GM19240 (cell line): ENCODE measurements around the gene CCDC186.

ENCODE experiments used
- DNase-seq: peaks from one replicate; pipeline ENCODE4 v3.0.0; 2011; ENCODE audit warnings: low spot score; ENCODE audit not compliant: insufficient read length

Gene CCDC186

DNA sequence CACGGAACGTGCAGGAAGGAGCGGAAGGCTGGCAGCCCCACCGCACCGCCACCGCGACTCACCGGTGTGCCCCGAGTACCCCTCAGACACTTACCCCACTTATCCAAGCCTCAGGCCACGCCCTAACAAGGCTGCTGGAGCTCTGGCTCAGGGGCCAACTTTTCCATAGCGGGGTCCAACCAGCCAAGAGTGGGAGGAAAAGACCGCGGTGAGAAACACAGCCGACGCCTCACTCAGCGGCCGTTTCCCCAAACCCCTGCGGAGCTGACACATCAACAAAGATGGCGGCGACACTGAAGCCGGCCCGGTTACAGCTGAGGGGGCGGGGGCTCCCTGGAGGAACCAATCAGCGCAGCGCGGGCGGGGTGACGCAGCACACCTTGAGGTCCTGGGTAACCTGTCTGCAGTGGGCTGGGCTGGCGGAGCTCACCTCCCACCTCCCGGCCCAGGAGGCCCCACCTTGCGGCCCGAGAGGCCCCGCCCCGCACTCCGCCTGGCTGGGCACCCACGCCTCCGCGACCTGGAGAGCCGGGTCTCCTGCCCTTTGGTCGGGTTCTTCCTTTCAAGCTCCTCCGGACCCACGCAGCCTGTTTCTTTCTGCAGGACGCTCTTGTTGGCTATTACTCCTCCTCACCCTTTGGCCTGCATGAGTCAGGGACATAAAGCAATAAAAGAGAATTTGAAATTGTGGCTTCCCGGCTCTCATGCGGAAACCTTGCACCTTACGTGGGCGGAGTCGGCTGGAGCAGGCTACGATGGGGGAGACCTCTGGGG lies at the start of gene CCDC186:
Gene CCDC186, minus strand, starts transcription at position 283 of the 774 bp plus-strand sequence. CDS start 10,935 bp downstream, outside the sequence.
- peak; percentile 87 for DNase-seq

DNA sequence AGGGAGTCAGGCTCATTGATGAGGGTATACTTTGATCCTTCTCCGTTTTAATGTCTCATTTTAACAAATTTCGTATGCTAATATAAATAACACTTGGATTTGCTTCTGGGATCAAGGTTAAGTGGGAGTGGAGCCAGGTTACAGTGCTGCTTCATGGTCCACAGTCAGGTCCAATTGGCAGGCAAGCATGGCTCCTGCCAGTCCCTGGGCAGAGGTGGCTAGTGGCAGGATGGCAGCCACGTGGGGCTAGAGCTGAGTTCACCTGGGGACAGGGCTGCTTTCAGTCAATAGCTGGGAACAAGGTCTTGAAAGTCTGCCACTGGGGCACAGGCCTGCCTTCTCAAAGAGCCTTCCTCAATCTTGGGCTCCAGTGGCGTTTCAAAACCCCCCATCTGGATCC lies 49.1 kb upstream of the CCDC186 start:
- DNase-seq: no peak

GRCh38 chr10:114221235-114221634 lies 47.2 kb upstream of the CCDC186 start:
- DNase-seq: no peak

- no peak for DNase-seq
Observed at GRCh38 chr10:114220281-114220680, 46.3 kb upstream of the CCDC186 start.

DNA sequence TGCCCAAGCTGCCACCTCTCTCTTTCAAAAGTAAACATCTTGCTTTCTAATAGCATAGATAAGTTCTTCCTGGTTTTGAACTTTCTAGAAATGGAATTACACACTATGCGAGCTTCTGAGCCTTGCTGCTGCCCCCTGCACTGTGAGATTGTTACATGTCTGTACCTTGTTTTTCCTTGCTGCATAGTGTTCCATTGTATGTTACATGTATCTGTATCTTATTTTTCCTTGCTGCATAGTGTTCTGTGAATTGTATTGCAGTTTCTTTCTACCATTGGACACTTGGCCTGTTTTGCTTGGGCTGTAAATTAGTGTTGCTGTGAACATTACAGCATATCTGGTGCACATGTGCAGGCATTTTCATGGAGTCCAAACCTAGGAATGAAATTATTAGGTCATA lies 41.0 kb upstream of the CCDC186 start:
- DNase-seq: no peak

DNA sequence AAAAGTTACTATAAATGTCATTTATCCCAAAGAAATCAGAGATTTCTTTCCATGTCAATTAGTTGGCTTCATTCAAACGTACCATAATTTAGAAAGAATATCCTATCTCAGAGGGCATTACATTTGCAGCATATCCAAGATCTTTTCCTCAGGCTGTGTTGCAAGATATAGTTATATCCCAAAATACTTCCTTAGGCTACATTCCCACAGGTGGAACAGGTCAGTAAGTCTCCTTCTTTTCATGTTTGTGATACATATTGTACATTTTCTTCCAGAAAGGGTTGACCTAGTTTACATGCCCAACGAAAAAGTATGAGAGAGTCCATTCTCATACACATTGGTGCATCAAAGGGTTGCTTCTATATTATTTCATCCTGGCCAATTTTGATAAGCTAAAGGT lies 38.1 kb upstream of the CCDC186 start:
- no peak for DNase-seq

GRCh38 chr10:114208351-114208750 lies 34.3 kb upstream of the CCDC186 start:
- no peak for DNase-seq

DNA sequence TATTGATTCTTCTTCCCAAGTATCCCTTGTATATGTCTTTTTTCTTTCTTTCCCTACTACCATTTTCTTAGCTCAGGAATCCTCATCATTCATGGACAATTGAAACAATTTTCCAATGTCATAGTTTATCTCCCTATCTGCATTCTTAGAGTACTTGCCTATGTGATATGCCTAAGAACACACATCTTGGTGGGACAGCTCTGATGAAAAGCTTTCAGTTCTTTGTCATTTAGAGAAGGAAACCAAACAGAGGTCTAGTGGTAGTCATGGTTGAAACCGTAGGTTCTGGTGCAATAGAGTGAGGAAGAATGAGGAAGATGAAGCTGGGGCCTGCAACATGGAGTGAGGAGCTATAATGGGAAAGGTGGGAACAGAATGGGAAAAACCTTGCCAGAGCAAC lies 33.3 kb upstream of the CCDC186 start:
- DNase-seq: no peak

DNA sequence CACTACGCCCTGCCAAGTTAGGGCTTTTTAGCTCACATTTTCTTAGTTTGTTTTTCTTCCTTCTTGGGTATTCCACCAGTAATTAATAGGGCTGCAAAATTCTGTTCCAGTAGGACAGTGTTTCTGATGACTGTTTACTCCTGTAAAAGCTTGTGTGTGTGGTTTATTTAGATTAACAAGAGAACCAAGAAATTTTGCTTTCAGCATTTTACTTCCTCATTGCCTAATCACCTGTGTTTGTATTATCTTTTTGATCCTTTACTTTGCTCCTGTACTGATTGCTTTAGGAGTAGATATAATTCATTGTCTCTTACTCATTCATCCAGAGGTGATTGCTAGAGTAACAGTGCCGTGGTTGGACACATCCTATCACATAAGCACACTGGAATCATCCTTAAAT lies 32.9 kb upstream of the CCDC186 start:
- DNase-seq: no peak

GRCh38 chr10:114202812-114203211 lies 28.8 kb upstream of the CCDC186 start:
- no peak for DNase-seq

DNA sequence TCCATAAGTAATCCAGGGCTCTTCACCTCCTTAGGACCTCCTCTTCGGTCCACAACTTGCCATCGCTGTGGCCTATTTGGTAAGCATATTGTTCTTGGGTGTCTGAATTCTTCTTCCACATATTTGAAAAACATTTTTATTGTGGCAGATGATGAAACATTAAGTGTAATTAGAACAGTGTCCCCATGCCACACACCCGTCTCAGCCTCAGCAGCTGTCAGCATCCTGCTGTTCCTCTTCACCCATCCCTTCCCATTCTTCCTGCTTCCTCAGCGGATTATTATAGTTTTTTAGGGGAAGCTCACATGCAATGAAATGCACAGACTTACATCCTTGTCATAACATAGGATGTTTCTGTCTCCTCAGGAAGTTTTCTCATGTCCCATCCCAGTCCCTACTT lies 25.2 kb upstream of the CCDC186 start:
- DNase-seq: no peak

DNA sequence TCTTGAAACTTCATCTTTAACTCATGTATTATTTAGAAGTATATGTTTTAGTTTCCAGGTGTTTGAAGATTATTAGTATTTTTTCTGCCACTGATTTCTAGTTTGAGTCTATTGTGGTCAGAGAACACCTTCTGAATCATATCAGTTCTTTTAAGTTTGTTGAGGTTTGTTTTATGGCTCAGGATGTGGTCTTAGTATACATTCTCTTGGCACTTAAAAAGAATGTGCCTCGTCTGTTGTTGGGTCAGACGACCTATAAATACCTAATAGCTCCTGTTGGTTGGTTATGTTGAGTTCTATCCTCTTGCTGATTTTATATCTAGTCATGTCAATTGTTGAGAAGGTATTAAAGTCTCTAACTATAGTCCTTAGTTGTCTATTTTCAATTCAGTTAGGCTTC lies 21.1 kb upstream of the CCDC186 start:
- no peak for DNase-seq

GRCh38 chr10:114189700-114190099 lies 15.7 kb upstream of the CCDC186 start:
- no peak for DNase-seq

- no peak for DNase-seq
Observed at GRCh38 chr10:114188900-114189299, 14.9 kb upstream of the CCDC186 start.

- DNase-seq: no peak
Observed at GRCh38 chr10:114188001-114188400, 14.0 kb upstream of the CCDC186 start.

DNA sequence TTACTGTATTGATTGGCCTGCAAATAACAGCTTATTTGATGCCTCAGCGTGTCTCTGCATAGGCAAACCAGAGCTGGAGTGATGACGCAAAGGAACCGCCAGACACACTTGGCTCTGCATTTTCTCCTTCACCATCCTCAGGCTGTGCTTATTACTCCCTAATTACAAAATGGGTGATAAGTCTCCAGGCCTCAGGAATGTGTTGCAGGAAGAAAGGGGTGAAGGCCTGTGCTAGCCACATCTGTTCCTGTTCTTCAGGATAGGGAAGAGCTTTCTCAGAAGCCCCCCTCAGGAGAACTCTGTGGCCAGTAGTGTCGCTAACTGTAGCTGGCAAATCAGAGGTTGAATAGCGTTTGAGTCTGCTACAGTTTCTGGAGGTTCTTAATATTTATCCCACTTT lies 10.3 kb upstream of the CCDC186 start:
- DNase-seq: no peak

DNA sequence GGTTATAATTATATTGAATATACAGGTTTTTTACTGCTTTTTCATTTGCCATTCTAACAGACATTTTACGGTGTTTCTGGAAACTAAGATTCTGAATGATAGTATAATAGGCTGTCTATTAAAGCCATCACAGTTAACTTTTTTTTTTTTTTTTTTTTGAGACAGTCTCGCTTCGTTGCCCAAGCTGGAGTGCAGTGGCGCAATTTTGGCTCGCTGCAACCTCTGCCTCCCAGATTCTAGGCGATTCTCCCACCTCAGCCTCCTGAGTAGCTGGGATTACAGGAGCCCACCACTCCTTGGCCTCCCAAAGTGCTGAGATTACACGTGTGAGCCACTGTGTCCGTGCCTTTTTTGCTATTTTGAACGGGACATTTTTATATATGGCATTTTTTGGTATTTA lies 9.6 kb upstream of the CCDC186 start:
- DNase-seq: no peak

DNA sequence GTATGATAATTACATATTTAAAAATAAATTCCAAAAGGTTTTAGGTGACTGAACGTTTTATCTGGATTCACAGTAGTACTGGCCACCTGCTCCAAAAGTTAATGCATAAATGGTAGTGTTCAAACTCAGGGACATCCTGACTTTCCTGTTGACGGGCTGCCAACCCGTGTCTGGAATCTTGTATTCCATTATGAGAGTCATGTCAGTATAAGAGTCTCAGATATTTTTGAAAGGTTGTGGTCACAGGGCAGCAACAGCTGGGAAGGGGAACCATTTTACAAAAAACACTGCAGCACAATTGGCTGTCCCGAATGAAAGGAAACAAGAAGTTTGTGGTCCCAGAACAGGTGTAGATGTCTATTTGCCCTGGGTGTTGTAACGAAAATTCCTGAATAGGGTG lies 8.0 kb upstream of the CCDC186 start:
- no peak for DNase-seq

- no peak for DNase-seq
Observed at GRCh38 chr10:114180937-114181336, 6.9 kb upstream of the CCDC186 start.

DNA sequence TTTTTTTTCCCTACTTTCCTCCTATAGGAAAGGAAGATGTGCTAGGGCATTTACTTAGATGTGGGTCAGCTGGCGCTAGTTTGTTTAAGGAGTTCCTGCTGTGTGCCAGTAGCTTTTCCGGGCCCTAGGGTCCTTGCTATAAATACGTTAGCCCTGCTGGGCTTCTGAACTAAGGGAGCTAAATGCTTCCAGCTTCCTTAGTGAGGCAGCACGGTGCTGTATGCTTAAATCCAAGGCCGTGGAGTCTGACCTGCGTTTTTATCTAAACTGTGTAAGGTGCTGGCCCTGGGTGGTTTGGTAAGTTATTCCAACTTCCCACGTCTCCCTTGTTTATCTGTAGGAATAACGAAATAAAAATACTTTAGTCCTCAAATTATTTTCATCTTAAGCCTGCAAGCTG lies 5.7 kb upstream of the CCDC186 start:
- DNase-seq: no peak

- no peak for DNase-seq
Observed at GRCh38 chr10:114179148-114179547, 5.1 kb upstream of the CCDC186 start, which contains the start of gene TDRD1. TSS of gene TDRD1 (plus strand) at chr10:114179353. CDS start at chr10:114187832, 8,479 bp downstream.

DNA sequence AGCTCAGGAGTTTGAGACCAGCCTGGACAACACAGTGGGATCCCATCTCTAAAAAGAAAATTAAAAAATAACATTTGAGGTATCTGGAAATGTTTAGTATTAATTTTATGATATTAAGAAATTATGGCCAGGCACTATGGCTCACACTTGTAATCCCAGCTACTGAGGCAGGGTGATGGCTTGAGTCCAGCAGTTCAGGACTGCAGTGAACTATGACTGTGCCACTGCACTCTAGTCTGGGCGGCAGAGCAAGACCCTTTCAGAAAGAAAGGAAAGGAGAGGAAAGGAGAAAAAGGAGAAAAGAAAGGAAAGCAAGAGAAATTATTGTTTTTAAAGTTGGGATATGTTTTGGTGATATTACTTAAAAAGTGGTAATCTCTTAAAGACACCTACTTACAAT lies 2.5 kb upstream of the CCDC186 start:
- DNase-seq: no peak

DNA sequence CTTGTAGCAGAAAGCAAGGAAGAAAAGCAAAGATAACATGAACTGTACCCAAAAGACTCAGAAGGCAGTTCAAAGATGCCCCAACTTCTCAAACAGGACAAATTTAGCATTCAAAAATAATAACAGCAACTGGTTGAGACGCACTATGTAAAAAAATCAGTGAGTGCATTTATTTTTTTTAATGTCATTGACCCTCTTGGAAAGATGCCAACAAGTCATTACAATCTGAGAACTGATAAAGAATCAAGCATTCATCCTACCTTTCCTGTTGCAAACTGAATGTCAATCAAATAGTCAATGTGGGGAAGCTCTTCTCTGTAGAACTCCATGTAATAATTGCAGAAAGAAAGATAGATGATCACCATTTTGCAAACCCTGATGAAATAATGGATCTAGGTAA lies 1.7 kb upstream of the CCDC186 start:
- no peak for DNase-seq
